ENCODE results near the gene ZPLD1. TPM values are rescaled to one million over a fixed set of nuclear protein-coding genes. Genes with fewer than 3 reads are reported as not detected.

Gene ZPLD1
- total RNA-seq, 1 donor from 2014 or later: not detected

DNA sequence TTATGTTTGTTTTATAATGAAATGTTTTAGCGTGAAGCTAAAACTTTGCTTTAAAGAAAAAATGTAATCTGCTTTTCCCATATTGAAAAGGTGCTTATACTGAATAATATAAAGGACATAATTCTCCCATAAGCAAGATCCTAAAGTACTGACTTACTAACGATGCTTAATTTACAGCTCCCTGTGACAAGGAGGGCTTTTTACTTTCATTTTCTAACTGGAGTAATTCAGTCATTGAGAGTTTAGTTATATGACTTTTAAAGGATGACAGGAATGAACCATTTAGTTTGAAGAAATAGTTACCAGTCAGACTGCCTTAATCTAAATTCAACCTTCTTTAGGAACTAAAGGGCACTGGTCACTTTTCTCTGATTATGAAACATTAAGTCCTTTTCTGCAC is 19.3 kb upstream of the ZPLD1 start:
- Mint-ChIP-seq H3K27me3 (ENCODE audit: unreplicated experiment) (no peaks in the 10 kb centered on the region), H3K9me3 (ENCODE audit: unreplicated experiment) (no peaks in the 10 kb centered on the region), H3K36me3 (ENCODE audit: low read depth, unreplicated experiment) (no peaks in the 10 kb centered on the region), H3K4me1 (ENCODE audit: unreplicated experiment) (no peaks in the 10 kb centered on the region), H3K27ac (ENCODE audit: unreplicated experiment) (no peak overlapping the region), H3K4me3 (ENCODE audit: unreplicated experiment) (no peak overlapping the region)
- no peak for DNase-seq (ENCODE audit: low spot score)
- TF ChIP-seq CTCF (IDR thresholded peaks at IDR 0.05; ENCODE audit: unreplicated experiment): no peak

- no peak for TF ChIP-seq CTCF (IDR thresholded peaks at IDR 0.05; ENCODE audit: unreplicated experiment)
- Mint-ChIP-seq H3K27ac (ENCODE audit: unreplicated experiment) (no peak overlapping the region), H3K27me3 (ENCODE audit: unreplicated experiment) (no peaks in the 10 kb centered on the region), H3K4me1 (ENCODE audit: unreplicated experiment) (no peaks in the 10 kb centered on the region), H3K36me3 (ENCODE audit: low read depth, unreplicated experiment) (no peaks in the 10 kb centered on the region), H3K9me3 (ENCODE audit: unreplicated experiment) (no peaks in the 10 kb centered on the region), H3K4me3 (ENCODE audit: unreplicated experiment) (no peak overlapping the region)
- no peak for DNase-seq (ENCODE audit: low spot score)
Measured at GRCh38 chr3:102419786-102420185, 15.0 kb upstream of the ZPLD1 start.

DNA sequence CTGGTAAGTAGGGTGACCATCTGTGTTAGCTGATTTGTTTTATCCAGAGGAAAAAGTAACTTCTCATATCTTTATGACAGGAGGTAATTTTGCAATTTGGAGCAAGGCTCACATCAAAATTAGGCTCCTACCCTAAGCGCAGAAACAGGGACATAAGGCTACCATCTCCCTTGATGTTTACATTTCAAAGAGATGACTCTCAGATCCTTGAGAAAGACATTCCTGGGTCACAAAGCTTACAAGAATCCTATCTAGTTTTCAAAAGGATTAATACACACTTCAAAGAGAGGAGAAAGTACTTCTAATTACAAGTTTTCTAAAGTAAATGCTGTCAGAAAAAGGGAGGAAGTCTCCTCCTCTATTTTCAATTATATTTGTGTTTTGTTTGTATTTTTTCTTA is 7.0 kb downstream of the ZPLD1 start:
- H3K36me3 Mint-ChIP-seq (ENCODE audit: low read depth, unreplicated experiment): no peaks in the 10 kb centered on the region
- TF ChIP-seq CTCF (IDR thresholded peaks at IDR 0.05; ENCODE audit: unreplicated experiment): no peak
- no peak overlapping the region for H3K27ac Mint-ChIP-seq (ENCODE audit: unreplicated experiment)
- H3K9me3 Mint-ChIP-seq (ENCODE audit: unreplicated experiment): no peaks in the 10 kb centered on the region
- H3K4me1 Mint-ChIP-seq (ENCODE audit: unreplicated experiment): no peaks in the 10 kb centered on the region
- no peak overlapping the region for H3K4me3 Mint-ChIP-seq (ENCODE audit: unreplicated experiment)
- H3K27me3 Mint-ChIP-seq (ENCODE audit: unreplicated experiment): no peaks in the 10 kb centered on the region
- DNase-seq (ENCODE audit: low spot score): no peak

DNA sequence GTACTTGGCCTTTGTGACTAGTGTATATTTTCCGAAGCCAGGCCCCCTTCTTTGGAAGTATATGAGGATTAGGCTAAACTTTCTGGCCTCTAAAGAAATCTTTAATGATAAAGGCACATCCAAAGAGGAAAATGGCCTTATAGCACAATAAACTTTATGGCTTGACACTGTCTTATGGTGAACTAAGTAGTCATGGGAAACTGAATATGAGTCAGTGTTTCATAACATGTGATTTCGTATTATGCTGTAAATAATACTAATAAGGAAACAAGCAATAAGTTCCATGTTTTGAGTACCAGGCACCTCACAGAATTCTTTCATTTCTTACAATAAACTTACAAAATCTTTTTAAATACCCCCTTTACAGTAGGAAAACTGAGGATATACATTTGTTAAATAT is 8.2 kb downstream of the ZPLD1 start:
- Mint-ChIP-seq H3K9me3 (ENCODE audit: unreplicated experiment) (no peaks in the 10 kb centered on the region), H3K4me3 (ENCODE audit: unreplicated experiment) (no peak overlapping the region), H3K36me3 (ENCODE audit: low read depth, unreplicated experiment) (no peaks in the 10 kb centered on the region), H3K4me1 (ENCODE audit: unreplicated experiment) (no peaks in the 10 kb centered on the region), H3K27ac (ENCODE audit: unreplicated experiment) (no peak overlapping the region), H3K27me3 (ENCODE audit: unreplicated experiment) (no peaks in the 10 kb centered on the region)
- no peak for DNase-seq (ENCODE audit: low spot score)
- TF ChIP-seq CTCF (IDR thresholded peaks at IDR 0.05; ENCODE audit: unreplicated experiment): no peak

GRCh38 chr3:102444101-102444500 is 9.3 kb downstream of the ZPLD1 start:
- H3K36me3 Mint-ChIP-seq (ENCODE audit: low read depth, unreplicated experiment): no peaks in the 10 kb centered on the region
- H3K4me1 Mint-ChIP-seq (ENCODE audit: unreplicated experiment): no peaks in the 10 kb centered on the region
- TF ChIP-seq CTCF (IDR thresholded peaks at IDR 0.05; ENCODE audit: unreplicated experiment): no peak
- H3K9me3 Mint-ChIP-seq (ENCODE audit: unreplicated experiment): no peaks in the 10 kb centered on the region
- H3K4me3 Mint-ChIP-seq (ENCODE audit: unreplicated experiment): no peak overlapping the region
- no peak overlapping the region for H3K27ac Mint-ChIP-seq (ENCODE audit: unreplicated experiment)
- no peak for DNase-seq (ENCODE audit: low spot score)
- no peaks in the 10 kb centered on the region for H3K27me3 Mint-ChIP-seq (ENCODE audit: unreplicated experiment)

Data from endothelial cell (in vitro differentiated cells).